Suprapubic skin (tissue), 3 donors: ENCODE results near the gene SMAP1.

Experiments
- CTCF ChIP-seq, 2 donors: fragments of 200-600 bp in 1 of 2; fragments of 450-650 bp in 1 of 2; sonication (generic) in 1 of 2; IDR thresholded peaks; one replicate each; pipeline ENCODE4 v1.5.1; 2016 to 2019; ENCODE audit warnings: antibody characterized with exemption in 2 of 2, mild to moderate bottlenecking in 1 of 2, moderate library complexity in 1 of 2
- EP300 ChIP-seq: sonication (generic); formaldehyde crosslinking; IDR thresholded peaks from one replicate; pipeline ENCODE4 v1.6.1; 2017; ENCODE audit warnings: antibody characterized with exemption
- POLR2A ChIP-seq, 2 donors: fragments of 450-650 bp; IDR thresholded peaks; one replicate each; pipeline ENCODE4 v1.6.1; 2017; ENCODE audit warnings: antibody characterized with exemption in 2 of 2, mild to moderate bottlenecking in 2 of 2, moderate library complexity in 2 of 2

- TF ChIP-seq CTCF (IDR thresholded peaks at IDR 0.05): no peak
- no peak for TF ChIP-seq EP300
- TF ChIP-seq POLR2A (IDR thresholded peaks at IDR 0.05): no peak
Observed at GRCh38 chr6:70864401-70864800, 196.7 kb downstream of the SMAP1 start.
